GM18907 (cell line): ENCODE results near the gene TC2N.
"Not testable (repeated sequence)": the region's sequence is repeated elsewhere in the genome, so short reads cannot be mapped to it uniquely, and the experiment has no call there.

Source experiments
- ATAC-seq: cut with Tn5 transposase; IDR thresholded peaks from one replicate; pipeline ENCODE4 v1.9.1; 2021; ENCODE audit warnings: mild to moderate bottlenecking, moderate library complexity; ENCODE audit not compliant: unreplicated experiment

Gene TC2N

GRCh38 chr14:91867316-91867988, at the start of gene TC2N:
TC2N (minus strand) TSS chr14:91867536; CDS start chr14:91813769, 53,767 bp downstream.
- no peak for ATAC-seq

- ATAC-seq: no peak
Observed at GRCh38 chr14:91912035-91912434, 44.7 kb upstream of the TC2N start.

- ATAC-seq: peak; percentile 61
Observed at GRCh38 chr14:91911474-91912032, 44.2 kb upstream of the TC2N start.

- ATAC-seq: no peak
Observed at GRCh38 chr14:91910196-91910595, 42.9 kb upstream of the TC2N start.

GRCh38 chr14:91906374-91906773, 39.0 kb upstream of the TC2N start:
- no peak for ATAC-seq

- no peak for ATAC-seq
Observed at GRCh38 chr14:91904956-91905645, 37.8 kb upstream of the TC2N start.

- ATAC-seq: no peak
Observed at GRCh38 chr14:91904483-91904882, 37.1 kb upstream of the TC2N start.

GRCh38 chr14:91903070-91903469, 35.7 kb upstream of the TC2N start:
- ATAC-seq: no peak

GRCh38 chr14:91902336-91902735, 35.0 kb upstream of the TC2N start:
- no peak for ATAC-seq

GRCh38 chr14:91901449-91902226, 34.3 kb upstream of the TC2N start:
- no peak for ATAC-seq

GRCh38 chr14:91899806-91900205, 32.5 kb upstream of the TC2N start:
- no peak for ATAC-seq

GRCh38 chr14:91899213-91899612, 31.9 kb upstream of the TC2N start:
- no peak for ATAC-seq

GRCh38 chr14:91898372-91898771, 31.0 kb upstream of the TC2N start:
- no peak for ATAC-seq

GRCh38 chr14:91897716-91898115, 30.4 kb upstream of the TC2N start:
- not testable (repeated sequence) for ATAC-seq

GRCh38 chr14:91897106-91897701, 29.9 kb upstream of the TC2N start:
- ATAC-seq: no peak

GRCh38 chr14:91896419-91896818, 29.1 kb upstream of the TC2N start:
- ATAC-seq: no peak

GRCh38 chr14:91893669-91894068, 26.3 kb upstream of the TC2N start:
- no peak for ATAC-seq

- ATAC-seq: no peak
Observed at GRCh38 chr14:91893007-91893406, 25.7 kb upstream of the TC2N start.

GRCh38 chr14:91891721-91892220, 24.4 kb upstream of the TC2N start:
- no peak for ATAC-seq

GRCh38 chr14:91891101-91891500, 23.8 kb upstream of the TC2N start:
- ATAC-seq: no peak

GRCh38 chr14:91890291-91890749, 23.0 kb upstream of the TC2N start:
- no peak for ATAC-seq
